Inferior parietal cortex (tissue), 1 donor: ENCODE results near the gene CEP57.
"Not testable (repeated sequence)": the region's sequence is repeated elsewhere in the genome, so short reads cannot be mapped to it uniquely, and the experiment has no call there.

Experiments used
- DNase-seq: peaks from one replicate; pipeline ENCODE4 v3.0.0-alpha.2; 2016; ENCODE audit errors: extremely low spot score

Gene CEP57

GRCh38 chr11:95796501-95796900, 6.2 kb downstream of the CEP57 start:
- DNase-seq: no peak

- DNase-seq: no peak
These were observed 9.2 kb downstream of the CEP57 start for GRCh38 chr11:95799546-95799945.

- no peak for DNase-seq
These were observed 10.1 kb downstream of the CEP57 start for GRCh38 chr11:95800438-95800837.

GRCh38 chr11:95802806-95803205, 12.5 kb downstream of the CEP57 start:
- no peak for DNase-seq

GRCh38 chr11:95803973-95804372, 13.7 kb downstream of the CEP57 start:
- no peak for DNase-seq

GRCh38 chr11:95805869-95806268, 15.6 kb downstream of the CEP57 start:
- DNase-seq: no peak

GRCh38 chr11:95806464-95806863, 16.2 kb downstream of the CEP57 start:
- DNase-seq: not testable (repeated sequence)

GRCh38 chr11:95811052-95811451, 20.8 kb downstream of the CEP57 start:
- not testable (repeated sequence) for DNase-seq

GRCh38 chr11:95816037-95816436, 25.7 kb downstream of the CEP57 start:
- no peak for DNase-seq

GRCh38 chr11:95821640-95822039, 31.3 kb downstream of the CEP57 start:
- no peak for DNase-seq

GRCh38 chr11:95827696-95828095, 37.4 kb downstream of the CEP57 start:
- no peak for DNase-seq

GRCh38 chr11:95829580-95830259, 39.4 kb downstream of the CEP57 start:
- no peak for DNase-seq

GRCh38 chr11:95831198-95831883, 41.0 kb downstream of the CEP57 start:
- DNase-seq: no peak

GRCh38 chr11:95832763-95833162, 42.5 kb downstream of the CEP57 start:
- no peak for DNase-seq

GRCh38 chr11:95833378-95833777, 43.1 kb downstream of the CEP57 start:
- no peak for DNase-seq

- DNase-seq: no peak
These were observed 45.1 kb downstream of the CEP57 start for GRCh38 chr11:95835351-95835750.

GRCh38 chr11:95835768-95836488, 45.6 kb downstream of the CEP57 start:
- DNase-seq: peak; percentile 91

- no peak for DNase-seq
These were observed 54.9 kb downstream of the CEP57 start for GRCh38 chr11:95845167-95845566.

- DNase-seq: peak; percentile 70
These were observed 59.0 kb downstream of the CEP57 start for GRCh38 chr11:95849087-95849825.

GRCh38 chr11:95850137-95850536, 59.8 kb downstream of the CEP57 start:
- no peak for DNase-seq

GRCh38 chr11:95853138-95853537, 62.8 kb downstream of the CEP57 start:
- DNase-seq: no peak

GRCh38 chr11:95853862-95854261, 63.6 kb downstream of the CEP57 start:
- no peak for DNase-seq
